Measurements from ENCODE around the gene ADAT2.

GRCh38 chr6:143476545-143476944, 26.1 kb upstream of the ADAT2 start:
- TF ChIP-seq CTCF (IDR thresholded peaks at IDR 0.05) (no peak), POLR2A (IDR thresholded peaks at IDR 0.05) (no peak)

Data from thyroid gland (tissue), 4 donors.